SK-N-SH (cell line): ENCODE results near the gene ARL8A. TPM values are rescaled to one million over a fixed set of nuclear protein-coding genes. Genes with fewer than 3 reads are reported as not detected.

Experiments
- CTCF ChIA-PET: fragments of 300-600, 350-600 bp; formaldehyde crosslinking; extraction: SDS; loops from one replicate; lab custom pipeline; 2021; lab: Yijun Ruan, JAX
- POLR2A ChIA-PET: fragments of 350-600 bp; sonication (Branson Sonifier 250); formaldehyde crosslinking; extraction: SDS; loops from one replicate; lab custom pipeline; 2020; ENCODE audit warnings: antibody characterized with exemption, inconsistent platforms; lab: Yijun Ruan, JAX
- DNase-seq: peaks from one replicate; pipeline ENCODE4 v3.0.0; 2012
- H2AFZ ChIP-seq: fragments of 200-600 bp; sonication (generic); 2 replicates; pipeline ENCODE4 v1.8.1; 2016; ENCODE audit warnings: antibody characterized with exemption, mild to moderate bottlenecking, low read depth
- H3F3A ChIP-seq: fragments of 200-600 bp; sonication (generic); replicated peaks from 2 replicates; pipeline ENCODE3; 2016; ENCODE audit warnings: antibody characterized with exemption, mild to moderate bottlenecking; ENCODE audit not compliant: insufficient read depth
- H3K27ac ChIP-seq, 2 experiments: fragments of 200-500 bp in 1 of 2; fragments of 200-600 bp in 1 of 2; sonication (Bioruptor generic) in 1 of 2; sonication (generic), shearing (Covaris generic) in 1 of 2; 2 replicates each; pipeline versions ENCODE4 v1.5.1 to v1.6.1; 2014 to 2016; ENCODE audit warnings: low read depth in 2 of 2, inconsistent platforms in 1 of 2, low read length in 1 of 2, mild to moderate bottlenecking in 1 of 2, mixed read lengths in 1 of 2
- H3K27me3 ChIP-seq: fragments of 200-600 bp; sonication (generic), shearing (Covaris generic); 2 replicates; pipeline ENCODE4 v1.6.1; 2016; ENCODE audit warnings: mixed run types; ENCODE audit not compliant: insufficient read depth
- H3K36me3 ChIP-seq, 2 experiments: fragments of 200-500 bp in 1 of 2; fragments of 200-600 bp in 1 of 2; sonication (Bioruptor generic) in 1 of 2; sonication (generic) in 1 of 2; replicated peaks in 1 of 2; 2 replicates each; pipeline versions ENCODE3 to v1.5.1; 2014 to 2016; ENCODE audit warnings: low read length in 1 of 2, mild to moderate bottlenecking in 1 of 2; ENCODE audit not compliant: insufficient read depth in 2 of 2, control insufficient read depth in 1 of 2
- H3K4me1 ChIP-seq, 2 experiments: fragments of 200-500 bp in 1 of 2; fragments of 200-600 bp in 1 of 2; sonication (Bioruptor generic) in 1 of 2; sonication (generic), shearing (Covaris generic) in 1 of 2; 2 replicates each; pipeline versions ENCODE4 v1.5.1 to v1.6.1; 2014 to 2016; ENCODE audit warnings: low read depth in 1 of 2, low read length in 1 of 2, mixed run types in 1 of 2; ENCODE audit not compliant: insufficient read depth in 2 of 2, control insufficient read depth in 1 of 2
- H3K4me2 ChIP-seq: fragments of 200-600 bp; sonication (generic), shearing (Covaris generic); 2 replicates; pipeline ENCODE4 v1.6.1; 2017; ENCODE audit warnings: mixed run types
- H3K4me3 ChIP-seq, 2 experiments: fragments of 200-500 bp in 1 of 2; fragments of 200-600 bp in 1 of 2; sonication (Bioruptor generic) in 1 of 2; sonication (generic), shearing (Covaris generic) in 1 of 2; 2 replicates each; pipeline versions ENCODE4 v1.5.1 to v1.8.1; 2014 to 2016; ENCODE audit warnings: low read depth in 2 of 2, inconsistent platforms in 1 of 2, low read length in 1 of 2, mild to moderate bottlenecking in 1 of 2, mixed read lengths in 1 of 2, moderate library complexity in 1 of 2
- H3K79me2 ChIP-seq: fragments of 200-600 bp; sonication (generic); 2 replicates; pipeline ENCODE4 v1.8.1; 2017; ENCODE audit warnings: mild to moderate bottlenecking; ENCODE audit not compliant: insufficient read depth
- H3K9ac ChIP-seq: fragments of 200-600 bp; sonication (generic); 2 replicates; pipeline ENCODE4 v1.6.1; 2017; ENCODE audit warnings: mixed run types
- H3K9me2 ChIP-seq: fragments of 200-600 bp; sonication (generic); 2 replicates; pipeline ENCODE4 v1.6.1; 2017; ENCODE audit warnings: mixed run types
- H3K9me3 ChIP-seq: fragments of 200-600 bp; sonication (generic); 2 replicates; pipeline ENCODE4 v1.6.1; 2017; ENCODE audit warnings: mixed run types, mild to moderate bottlenecking, moderate library complexity
- H4K20me1 ChIP-seq: fragments of 200-600 bp; sonication (generic); 2 replicates; pipeline ENCODE4 v1.6.1; 2017; ENCODE audit warnings: mild to moderate bottlenecking, mixed run types; ENCODE audit not compliant: insufficient read depth
- CHD2 ChIP-seq: fragments of 150-350 bp; IDR thresholded peaks from 2 replicates; pipeline ENCODE4 v1.6.1; 2018; ENCODE audit warnings: low read length; ENCODE audit not compliant: partially characterized antibody
- ELF1 ChIP-seq: IDR thresholded peaks from 2 replicates; pipeline ENCODE4 v1.4.0; 2012
- EP300 ChIP-seq, 2 experiments: IDR thresholded peaks; 2 replicates each; pipeline versions ENCODE4 v1.4.0 to v1.6.1; 2012; ENCODE audit warnings: borderline replicate concordance in 1 of 2, low read depth in 1 of 2, low read length in 1 of 2
- FOXM1 ChIP-seq: IDR thresholded peaks from 2 replicates; pipeline ENCODE4 v1.4.0; 2012; ENCODE audit warnings: low read depth, mild to moderate bottlenecking
- JUND ChIP-seq: IDR thresholded peaks from 2 replicates; pipeline ENCODE4 v1.4.0; 2012
- NFIC ChIP-seq: IDR thresholded peaks from 2 replicates; pipeline ENCODE4 v1.4.0; 2012; ENCODE audit warnings: borderline replicate concordance
- NRF1 ChIP-seq: IDR thresholded peaks from 2 replicates; pipeline ENCODE4 v1.6.1; 2012; ENCODE audit warnings: low read depth, mild to moderate bottlenecking, low read length
- POLR2AphosphoS5 ChIP-seq: IDR thresholded peaks from 2 replicates; pipeline ENCODE4 v1.6.1; 2012; ENCODE audit warnings: low read depth, low read length
- RFX5 ChIP-seq: IDR thresholded peaks from 2 replicates; pipeline ENCODE4 v1.6.1; 2012; ENCODE audit warnings: mild to moderate bottlenecking, improper control_type of control experiment, low read length
- RXRA ChIP-seq: IDR thresholded peaks from 2 replicates; pipeline ENCODE4 v1.4.0; 2012; ENCODE audit warnings: low read depth, mild to moderate bottlenecking, borderline replicate concordance
- SIN3A ChIP-seq: IDR thresholded peaks from 2 replicates; pipeline ENCODE4 v1.6.1; 2012; ENCODE audit warnings: low read depth, mild to moderate bottlenecking, low read length, moderate library complexity, borderline replicate concordance
- TAF1 ChIP-seq: IDR thresholded peaks from 2 replicates; pipeline ENCODE4 v1.6.1; 2012; ENCODE audit warnings: low read depth, mild to moderate bottlenecking, low read length, moderate library complexity, borderline replicate concordance
- TCF12 ChIP-seq: IDR thresholded peaks from 2 replicates; pipeline ENCODE4 v1.4.0; 2012
- TEAD4 ChIP-seq: IDR thresholded peaks from 2 replicates; pipeline ENCODE4 v1.4.0; 2012; ENCODE audit warnings: mild to moderate bottlenecking, borderline replicate concordance; ENCODE audit not compliant: insufficient read depth
- USF2 ChIP-seq: fragments of 150-350 bp; IDR thresholded peaks from 2 replicates; pipeline ENCODE4 v1.6.1; 2017; ENCODE audit warnings: antibody characterized with exemption, low read length, low read depth, borderline replicate concordance
- WGBS: methylation state at CpG from one replicate; pipeline ENCODE4 v1.1.6; 2017; ENCODE audit warnings: low lambda C conversion rate; 5-methylcytosine and 5-hydroxymethylcytosine counted together
- polyA plus RNA-seq, 3 experiments: library from polyadenylated mRNA; depleted of rRNA; stranded (reverse); fragments of >200 nt; gene quantifications; 2 replicates each; pipeline ENCODE4 v1.2.3, GENCODE V29; 2012
- TF ChIP-seq, protein P1 (sequence below): IDR thresholded peaks from 2 replicates; pipeline ENCODE4; 2012

Gene ARL8A
- polyA plus RNA-seq, 1 of the 3 experiments (the other 2 are of a cell fraction): 66.9 TPM

DNA sequence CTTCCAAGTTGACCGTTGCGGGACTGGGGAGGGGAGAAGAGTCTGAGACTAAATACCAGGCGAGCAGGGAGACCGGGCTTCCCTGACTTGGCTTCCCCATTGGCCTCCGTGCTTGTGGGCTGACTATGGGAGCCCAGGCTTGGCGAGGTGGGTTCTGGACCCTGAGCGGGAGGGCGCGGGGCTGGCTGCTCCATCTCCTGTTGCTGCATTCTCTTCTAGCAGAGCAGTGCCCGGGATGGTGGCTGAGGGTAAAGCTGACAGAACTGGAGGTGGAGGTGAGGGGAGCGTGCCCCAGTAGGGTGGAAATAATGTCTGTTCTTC lies 49.8 kb upstream of the ARL8A start (continued):
- TF ChIP-seq JUND (no peak), USF2 (no peak), ELF1 (no peak), CHD2 (no peak), POLR2AphosphoS5 (no peak), TEAD4 (no peak), FOXM1 (no peak)
- TF ChIP-seq, all 33 proteins: peak for 0

- H3K4me3 ChIP-seq: peak within 1 kb of the TSS in 1 of 2 experiments; percentile 26; a peak in 2 of 4 replicates
- TF ChIP-seq EP300 (IDR thresholded peaks at IDR 0.05; ENCODE audit: borderline replicate concordance in 1 of 2, low read depth in 1 of 2, low read length in 1 of 2): no peak
- TF ChIP-seq CHD2: no peak
- TF ChIP-seq POLR2AphosphoS5: no peak
- no peak for TF ChIP-seq RXRA
- no peak for TF ChIP-seq NRF1
- no peak for TF ChIP-seq TAF1
- TF ChIP-seq TCF12: no peak
- TF ChIP-seq RFX5: no peak
- no peak for TF ChIP-seq ELF1
- TF ChIP-seq NFIC: no peak
- no peak for TF ChIP-seq FOXM1
- TF ChIP-seq SIN3A: no peak
- TF ChIP-seq, protein P1, sequence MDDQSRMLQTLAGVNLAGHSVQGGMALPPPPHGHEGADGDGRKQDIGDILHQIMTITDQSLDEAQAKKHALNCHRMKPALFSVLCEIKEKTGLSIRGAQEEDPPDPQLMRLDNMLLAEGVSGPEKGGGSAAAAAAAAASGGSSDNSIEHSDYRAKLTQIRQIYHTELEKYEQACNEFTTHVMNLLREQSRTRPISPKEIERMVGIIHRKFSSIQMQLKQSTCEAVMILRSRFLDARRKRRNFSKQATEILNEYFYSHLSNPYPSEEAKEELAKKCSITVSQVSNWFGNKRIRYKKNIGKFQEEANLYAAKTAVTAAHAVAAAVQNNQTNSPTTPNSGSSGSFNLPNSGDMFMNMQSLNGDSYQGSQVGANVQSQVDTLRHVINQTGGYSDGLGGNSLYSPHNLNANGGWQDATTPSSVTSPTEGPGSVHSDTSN: no peak
- TF ChIP-seq, all 33 proteins: peak for 0
- peaks cover 0 to 10% of the 10 kb centered on the region in 2 experiments; a peak in 1 of 4 replicates for H3K4me1 ChIP-seq
- H3K4me2 ChIP-seq: peak within 1 kb of the TSS; percentile 52; the same call in 1 of the 2 replicates
- no peaks in the 10 kb centered on the region for H4K20me1 ChIP-seq
- CTCF ChIA-PET: interaction anchor here (0.9 to 6.1 kb wide), 27 partner anchors 9 to 526 kb away, joined by 3 to 161 read pairs (median 9); no protein-coding TSS in a partner anchor
- H3K9me2 ChIP-seq: no peaks in the 10 kb centered on the region
- 0 out of 2 replicates have a peak within 1 kb of the TSS, but pooled peaks have one; percentile 35 for H2AFZ ChIP-seq
- H3K9ac ChIP-seq: no peak within 1 kb of the TSS
- no peaks in the 10 kb centered on the region for H3K36me3 ChIP-seq
- POLR2A ChIA-PET: no interaction called here
- no peaks in the 10 kb centered on the region for H3K9me3 ChIP-seq
- peaks cover 28% of the 10 kb centered on the region for H3K27me3 ChIP-seq
- peak; percentile 80 for DNase-seq
- 7% methylated on average over 21 of the region's 61 CpGs for WGBS
- H3F3A ChIP-seq: no peaks in the 10 kb centered on the region
- H3K27ac ChIP-seq: no peak within 1 kb of the TSS
- H3K79me2 ChIP-seq: no peaks in the 10 kb centered on the region
Measured at GRCh38 chr1:202193614-202194327, 49.2 kb upstream of the ARL8A start, which contains the start of gene LGR6. Gene LGR6 (plus strand): TSS chr1:202193799. CDS start chr1:202193990, 191 bp downstream.
